GM12878 (cell line): ENCODE results near the gene APBA3. TPM values are rescaled to one million over a fixed set of nuclear protein-coding genes. Genes with fewer than 3 reads are reported as not detected.

Experiments used
- ATAC-seq: fragments of 200-7000 bp; cut with Tn5 transposase; 3 replicates; pipeline ENCODE4 v1.9.1; 2020; ENCODE audit warnings: mild to moderate bottlenecking, moderate library complexity
- BruUV-seq: library from RNA; stranded (reverse); fragments of 400-500 nt; replicated peaks from 2 replicates; lab custom pipeline; 2021; lab: Mats Ljungman, UMichigan
- CTCF ChIA-PET: fragments of 300-600 bp; sonication (Branson Sonifier 250); formaldehyde crosslinking; extraction: SDS; loops from one replicate; lab custom pipeline; 2021; ENCODE audit warnings: inconsistent platforms; lab: Yijun Ruan, JAX
- POLR2A ChIA-PET: fragments of 350-600 bp; formaldehyde crosslinking; extraction: SDS; loops from one replicate; lab custom pipeline; 2021; ENCODE audit warnings: inconsistent platforms; lab: Charles Lee
- RAD21 ChIA-PET: fragments of 300-600 bp; sonication (Branson Sonifier 250); formaldehyde crosslinking; loops from one replicate; lab custom pipeline; 2023; ENCODE audit warnings: antibody characterized with exemption; ENCODE audit not compliant: unreplicated experiment; lab: Charles Lee
- SMC1A ChIA-PET: fragments of 300-600 bp; sonication (Branson Sonifier 250); formaldehyde crosslinking; loops from one replicate; lab custom pipeline; 2023; ENCODE audit not compliant: unreplicated experiment, uncharacterized antibody; lab: Charles Lee
- DNase-seq: peaks from one replicate; pipeline ENCODE4 v3.0.0-alpha.2; 2011; ENCODE audit warnings: low read depth, low spot score
- FAIRE-seq: peaks from 3 replicates; lab custom pipeline; 2011; peaks lifted over from hg19 to GRCh38; lab: Jason Lieb, UNC
- H2AFZ ChIP-seq: 2 replicates; pipeline ENCODE4 v1.6.0; 2011; ENCODE audit warnings: low read depth, low read length, control low read depth; ENCODE audit not compliant: control insufficient read depth
- H3K27ac ChIP-seq: 2 replicates; pipeline ENCODE4 v1.5.1; 2011; ENCODE audit warnings: control low read depth; ENCODE audit not compliant: control insufficient read depth, insufficient read depth
- H3K27me3 ChIP-seq, 2 experiments: replicated peaks in 1 of 2; 2 replicates each; pipeline versions ENCODE4 v1.6.0 to v1.6.1; 2011; ENCODE audit warnings: low read length in 1 of 2; ENCODE audit not compliant: control insufficient read depth in 2 of 2, insufficient read depth in 2 of 2
- H3K36me3 ChIP-seq, 2 experiments: 2 replicates each; pipeline ENCODE4 v1.5.1; 2011; ENCODE audit warnings: low read length in 1 of 2; ENCODE audit not compliant: control insufficient read depth in 2 of 2, insufficient read depth in 2 of 2
- H3K4me1 ChIP-seq: 2 replicates; pipeline ENCODE4 v1.6.1; 2011; ENCODE audit warnings: mild to moderate bottlenecking, low read length, moderate library complexity, mixed read lengths; ENCODE audit not compliant: control insufficient read depth, insufficient read depth
- H3K4me2 ChIP-seq: 2 replicates; pipeline ENCODE4 v1.6.0; 2011; ENCODE audit warnings: control low read depth; ENCODE audit not compliant: control insufficient read depth, insufficient read depth
- H3K4me3 ChIP-seq: fragments of 200-600 bp; sonication (generic); 2 replicates; pipeline ENCODE4 v1.5.1; 2016
- H3K79me2 ChIP-seq: 2 replicates; pipeline ENCODE4 v1.6.0; 2011; ENCODE audit warnings: low read length; ENCODE audit not compliant: control insufficient read depth, insufficient read depth
- H3K9ac ChIP-seq: 2 replicates; pipeline ENCODE4 v1.8.0; 2011; ENCODE audit warnings: low read length, control low read depth, mixed read lengths; ENCODE audit not compliant: control insufficient read depth, insufficient read depth
- H3K9me3 ChIP-seq: replicated peaks from 3 replicates; pipeline ENCODE4 v1.5.1; 2011; ENCODE audit warnings: mild to moderate bottlenecking, low read length; ENCODE audit not compliant: control insufficient read depth, insufficient read depth
- H4K20me1 ChIP-seq: 2 replicates; pipeline ENCODE4 v1.6.0; 2011; ENCODE audit not compliant: control insufficient read depth, insufficient read depth
- MEF2A ChIP-seq: IDR thresholded peaks from 2 replicates; pipeline ENCODE4 v1.6.1; 2011; ENCODE audit warnings: low read depth, mild to moderate bottlenecking, low read length, moderate library complexity; ENCODE audit not compliant: insufficient read depth
- MYC ChIP-seq: IDR thresholded peaks from 2 replicates; pipeline ENCODE4 v1.6.1; 2011; ENCODE audit warnings: mild to moderate bottlenecking, low read length, moderate library complexity, inconsistent platforms; ENCODE audit not compliant: insufficient read depth, insufficient replicate concordance, insufficient read length, severe bottlenecking
- NBN ChIP-seq: fragments of 450-650 bp; IDR thresholded peaks from 2 replicates; pipeline ENCODE4 v1.6.1; 2016
- PAX5 ChIP-seq: IDR thresholded peaks from 2 replicates; pipeline ENCODE4 v1.6.1; 2011; ENCODE audit warnings: low read depth, low read length, borderline replicate concordance
- POU2F2 ChIP-seq: IDR thresholded peaks from 3 replicates; pipeline ENCODE4 v1.6.1; 2011; ENCODE audit warnings: low read depth, mild to moderate bottlenecking, low read length, borderline replicate concordance
- RAD51 ChIP-seq: fragments of 450-650 bp; IDR thresholded peaks from 2 replicates; pipeline ENCODE4 v1.6.1; 2016; ENCODE audit warnings: moderate library complexity, mild to moderate bottlenecking, inconsistent platforms
- SMAD1 ChIP-seq: fragments of 450-650 bp; IDR thresholded peaks from 2 replicates; pipeline ENCODE4 v1.6.1; 2018; ENCODE audit warnings: mild to moderate bottlenecking, low read depth; ENCODE audit not compliant: partially characterized antibody
- SPI1 ChIP-seq: IDR thresholded peaks from 2 replicates; pipeline ENCODE4 v1.6.1; 2011; ENCODE audit warnings: low read depth, mild to moderate bottlenecking, low read length, moderate library complexity, borderline replicate concordance; ENCODE audit not compliant: insufficient read depth
- WRNIP1 ChIP-seq: IDR thresholded peaks from 2 replicates; pipeline ENCODE4 v1.6.1; 2011; ENCODE audit warnings: low read depth, low read length, improper control_type of control experiment, borderline replicate concordance
- YBX1 ChIP-seq: fragments of 450-650 bp; IDR thresholded peaks from 2 replicates; pipeline ENCODE4 v1.6.1; 2016; ENCODE audit warnings: antibody characterized with exemption
- WGBS: methylation state at CpG from one replicate; pipeline ENCODE4 v1.1.6; 2016; ENCODE audit warnings: low lambda C conversion rate; ENCODE audit not compliant: insufficient replicate concordance, insufficient coverage; ENCODE audit errors: missing lambda C conversion rate; 5-methylcytosine and 5-hydroxymethylcytosine counted together
- in situ Hi-C: fragments of 300-500 bp; cut with MboI; formaldehyde crosslinking; loops from 9 replicates; pipeline ENCODE4 v1.14.3; 2018; ENCODE audit warnings: mixed read lengths
- intact Hi-C: fragments of 100-400 bp; cut with micrococcal nuclease; formaldehyde crosslinking; loops from one replicate; pipeline ENCODE4 v1.14.2; 2022; ENCODE audit not compliant: unreplicated experiment
- polyA plus RNA-seq, 11 experiments: library from polyadenylated mRNA; depleted of rRNA in 4 of 11; unstranded in 6 of 11; stranded (reverse) in 5 of 11; fragments of >200 nt; fragmentation: Nextera tagmentation in 4 of 11; fragmentation: Illumina TruSeq in 1 of 11; extraction: Ambion mirVana in 4 of 11; extraction: Trizol in 1 of 11; gene quantifications; 1 replicate in 1 of 11; 2 replicates in 10 of 11; pipeline versions ENCODE4 v1.2.1 to v1.2.3, GENCODE V29; 2011 to 2016; ENCODE audit warnings: inconsistent platforms in 2 of 11, missing spikeins in 2 of 11, low read depth in 1 of 11
- total RNA-seq, 4 experiments: library from RNA; depleted of rRNA in 3 of 4; stranded (reverse); fragments of >200 nt in 3 of 4; fragmentation: Illumina TruSeq in 1 of 4; extraction: Trizol in 1 of 4; gene quantifications; 2 replicates each; pipeline versions ENCODE4 v1.2.1 to v1.2.3, GENCODE V29; 2013 to 2021
- TF ChIP-seq, protein P1 (sequence below): fragments of 450-650 bp; IDR thresholded peaks from 2 replicates; pipeline ENCODE4 v1.6.1; 2017; ENCODE audit warnings: antibody characterized with exemption, mild to moderate bottlenecking, moderate library complexity
- TF ChIP-seq, protein P2 (sequence below): fragments of 450-650 bp; conservative IDR thresholded peaks from 2 replicates; pipeline ENCODE4 v1.6.1; 2017; ENCODE audit warnings: mild to moderate bottlenecking, moderate library complexity

The APBA3 gene
- total and polyA plus RNA-seq, 10 of the 15 experiments (the other 5 are each of a cell fraction or from before 2014, with no cell fraction given) = 0.31 to 36.4 (median 18.3) TPM

DNA sequence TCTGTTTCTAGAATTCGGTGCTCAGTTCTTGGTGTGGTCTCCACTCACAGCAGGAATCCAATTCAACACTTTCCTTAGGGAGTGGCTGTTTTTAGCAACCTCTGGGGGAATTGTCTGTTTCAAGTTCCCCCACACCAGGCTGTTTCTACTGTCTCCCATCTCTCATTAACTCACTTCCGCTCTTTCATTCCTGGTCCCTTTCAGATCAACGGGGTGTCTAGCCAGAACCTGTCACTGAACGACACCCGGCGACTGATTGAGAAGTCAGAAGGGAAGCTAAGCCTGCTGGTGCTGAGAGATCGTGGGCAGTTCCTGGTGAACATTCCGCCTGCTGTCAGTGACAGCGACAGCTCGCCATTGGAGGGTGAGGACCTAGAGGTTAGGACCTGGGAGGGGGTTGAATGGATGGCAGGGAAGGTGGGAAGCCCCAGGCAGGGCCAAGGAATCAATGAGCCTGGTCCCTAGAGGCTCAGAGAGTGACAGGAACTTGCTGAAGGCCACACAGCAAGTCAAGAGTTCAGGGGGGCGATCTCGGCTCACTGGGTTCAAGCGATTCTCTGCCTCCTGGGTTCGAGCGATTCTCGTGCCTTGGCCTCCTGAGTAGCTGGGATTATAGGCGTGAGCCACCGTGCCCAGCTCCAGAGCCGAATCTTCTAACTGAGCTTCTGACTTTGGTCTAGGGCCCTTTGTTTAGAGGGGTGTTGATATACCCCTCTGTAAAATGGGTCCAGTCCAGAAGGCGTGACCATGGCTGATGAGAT lies 27.8 kb downstream of the APBA3 start:
- FAIRE-seq (no peak), DNase-seq (no peak), ATAC-seq (no peak)
- Histone ChIP-seq H3K4me1 (no peaks in the 10 kb centered on the region), H3K9ac (no peak overlapping the region), H3K79me2 (no peaks in the 10 kb centered on the region), H3K9me3 (no peaks in the 10 kb centered on the region), H3K27ac (no peak overlapping the region), H3K4me2 (no peak overlapping the region), H3K36me3 (no peaks in the 10 kb centered on the region), H4K20me1 (no peaks in the 10 kb centered on the region), H2AFZ (no peak overlapping the region), H3K4me3 (no peak overlapping the region), H3K27me3 (no peaks in the 10 kb centered on the region)
- TF ChIP-seq NBN (no peak), SPI1 (peak; percentile 26; the same call in 1 of the 2 replicates)
- BruUV-seq = no TSS peak
- POLR2A ChIA-PET = no interaction called here
- RAD21 ChIA-PET = interaction anchor here (0.6 kb wide), 1 partner anchor 267 kb away, joined by 3 read pairs; no protein-coding TSS in a partner anchor
- SMC1A ChIA-PET = no interaction called here
- CTCF ChIA-PET = no interaction called here
- 48% methylated on average over 20 of the region's 20 CpGs for WGBS
- in situ Hi-C loops (no loop called here), intact Hi-C loops (no loop called here)

DNA sequence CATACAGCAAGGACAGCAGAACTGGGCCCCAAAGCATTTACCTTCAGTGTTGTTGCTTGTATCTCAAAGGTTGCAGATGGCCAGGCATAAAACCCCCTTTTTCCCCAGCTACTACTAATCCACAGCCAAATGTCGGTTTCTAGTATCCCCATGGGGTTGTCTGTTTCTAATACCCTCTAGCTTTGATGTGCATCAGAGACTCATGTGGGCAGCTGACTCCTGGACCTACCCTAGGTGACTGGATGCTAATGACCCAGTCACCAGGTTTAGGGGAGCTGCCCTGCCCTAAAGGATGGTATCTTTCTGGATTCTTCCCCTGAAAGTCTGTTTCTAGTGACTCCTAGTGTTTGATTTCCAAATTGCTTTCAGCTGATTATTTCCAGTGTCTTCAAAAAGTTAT lies 29.4 kb downstream of the APBA3 start:
- ATAC-seq = no peak
- Histone ChIP-seq H3K9me3 (no peaks in the 10 kb centered on the region), H3K36me3 (no peaks in the 10 kb centered on the region), H2AFZ (no peak overlapping the region), H3K4me2 (no peak overlapping the region), H4K20me1 (no peaks in the 10 kb centered on the region), H3K4me1 (no peaks in the 10 kb centered on the region), H3K9ac (no peak overlapping the region), H3K4me3 (no peak overlapping the region), H3K27ac (no peak overlapping the region), H3K79me2 (no peaks in the 10 kb centered on the region), H3K27me3 (no peaks in the 10 kb centered on the region)
- no peak for DNase-seq
- WGBS = 0% methylated on average over 1 of the region's 1 CpG
- ChIA-PET CTCF (interaction anchor here (0.6 kb wide), 1 partner anchor 378 kb away, joined by 3 read pairs; no protein-coding TSS in a partner anchor), RAD21 (no interaction called here), POLR2A (no interaction called here), SMC1A (no interaction called here)
- no TSS peak for BruUV-seq
- intact Hi-C loops = no loop called here
- FAIRE-seq = no peak
- in situ Hi-C loops = no loop called here
- TF ChIP-seq MEF2A (no peak), WRNIP1 (no peak), POU2F2 (no peak), RAD51 (no peak), YBX1 (no peak), MYC (no peak), PAX5 (no peak), SMAD1 (no peak)
- TF ChIP-seq, protein P1, sequence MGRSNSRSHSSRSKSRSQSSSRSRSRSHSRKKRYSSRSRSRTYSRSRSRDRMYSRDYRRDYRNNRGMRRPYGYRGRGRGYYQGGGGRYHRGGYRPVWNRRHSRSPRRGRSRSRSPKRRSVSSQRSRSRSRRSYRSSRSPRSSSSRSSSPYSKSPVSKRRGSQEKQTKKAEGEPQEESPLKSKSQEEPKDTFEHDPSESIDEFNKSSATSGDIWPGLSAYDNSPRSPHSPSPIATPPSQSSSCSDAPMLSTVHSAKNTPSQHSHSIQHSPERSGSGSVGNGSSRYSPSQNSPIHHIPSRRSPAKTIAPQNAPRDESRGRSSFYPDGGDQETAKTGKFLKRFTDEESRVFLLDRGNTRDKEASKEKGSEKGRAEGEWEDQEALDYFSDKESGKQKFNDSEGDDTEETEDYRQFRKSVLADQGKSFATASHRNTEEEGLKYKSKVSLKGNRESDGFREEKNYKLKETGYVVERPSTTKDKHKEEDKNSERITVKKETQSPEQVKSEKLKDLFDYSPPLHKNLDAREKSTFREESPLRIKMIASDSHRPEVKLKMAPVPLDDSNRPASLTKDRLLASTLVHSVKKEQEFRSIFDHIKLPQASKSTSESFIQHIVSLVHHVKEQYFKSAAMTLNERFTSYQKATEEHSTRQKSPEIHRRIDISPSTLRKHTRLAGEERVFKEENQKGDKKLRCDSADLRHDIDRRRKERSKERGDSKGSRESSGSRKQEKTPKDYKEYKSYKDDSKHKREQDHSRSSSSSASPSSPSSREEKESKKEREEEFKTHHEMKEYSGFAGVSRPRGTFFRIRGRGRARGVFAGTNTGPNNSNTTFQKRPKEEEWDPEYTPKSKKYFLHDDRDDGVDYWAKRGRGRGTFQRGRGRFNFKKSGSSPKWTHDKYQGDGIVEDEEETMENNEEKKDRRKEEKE = no peak
- TF ChIP-seq, protein P2, sequence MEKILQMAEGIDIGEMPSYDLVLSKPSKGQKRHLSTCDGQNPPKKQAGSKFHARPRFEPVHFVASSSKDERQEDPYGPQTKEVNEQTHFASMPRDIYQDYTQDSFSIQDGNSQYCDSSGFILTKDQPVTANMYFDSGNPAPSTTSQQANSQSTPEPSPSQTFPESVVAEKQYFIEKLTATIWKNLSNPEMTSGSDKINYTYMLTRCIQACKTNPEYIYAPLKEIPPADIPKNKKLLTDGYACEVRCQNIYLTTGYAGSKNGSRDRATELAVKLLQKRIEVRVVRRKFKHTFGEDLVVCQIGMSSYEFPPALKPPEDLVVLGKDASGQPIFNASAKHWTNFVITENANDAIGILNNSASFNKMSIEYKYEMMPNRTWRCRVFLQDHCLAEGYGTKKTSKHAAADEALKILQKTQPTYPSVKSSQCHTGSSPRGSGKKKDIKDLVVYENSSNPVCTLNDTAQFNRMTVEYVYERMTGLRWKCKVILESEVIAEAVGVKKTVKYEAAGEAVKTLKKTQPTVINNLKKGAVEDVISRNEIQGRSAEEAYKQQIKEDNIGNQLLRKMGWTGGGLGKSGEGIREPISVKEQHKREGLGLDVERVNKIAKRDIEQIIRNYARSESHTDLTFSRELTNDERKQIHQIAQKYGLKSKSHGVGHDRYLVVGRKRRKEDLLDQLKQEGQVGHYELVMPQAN = no peak
